AG09309 (cell line): ENCODE measurements around the gene ZNF76.

Source experiments
- DNase-seq: peaks from one replicate; pipeline ENCODE4 v3.0.0-alpha.2; 2010; ENCODE audit warnings: low read depth
- H3K4me3 ChIP-seq: 2 replicates; pipeline ENCODE4 v1.5.1; 2011; ENCODE audit warnings: mild to moderate bottlenecking, low read depth, low read length, moderate library complexity; ENCODE audit not compliant: control insufficient read depth
- CTCF ChIP-seq: IDR thresholded peaks from 2 replicates; pipeline ENCODE4 v1.5.1; 2011; ENCODE audit warnings: mild to moderate bottlenecking, low read depth, low read length, inconsistent platforms; ENCODE audit not compliant: insufficient read depth, control insufficient read depth; ENCODE audit errors: missing control alignments

Gene ZNF76

GRCh38 chr6:35243386-35243958, 16.1 kb upstream of the ZNF76 start:
- H3K4me3 ChIP-seq = no peak overlapping the region
- no peak for TF ChIP-seq CTCF
- DNase-seq = no peak

DNA sequence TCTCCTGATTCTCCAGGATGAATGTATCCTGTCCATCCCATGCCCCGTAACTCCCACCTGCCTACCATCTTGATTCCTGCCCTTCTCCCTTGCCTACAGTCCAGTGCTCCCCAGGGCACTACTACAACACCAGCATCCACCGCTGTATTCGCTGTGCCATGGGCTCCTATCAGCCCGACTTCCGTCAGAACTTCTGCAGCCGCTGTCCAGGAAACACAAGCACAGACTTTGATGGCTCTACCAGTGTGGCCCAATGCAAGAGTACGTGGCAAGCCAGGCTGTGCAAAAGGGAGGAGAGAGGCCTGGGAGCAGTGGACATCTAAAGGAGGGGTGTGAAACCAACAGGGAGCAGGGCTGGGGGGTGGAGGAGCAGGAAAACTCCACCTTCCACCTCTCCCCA, 15.0 kb upstream of the ZNF76 start:
- TF ChIP-seq CTCF = no peak
- no peak for DNase-seq
- no peak overlapping the region for H3K4me3 ChIP-seq

- H3K4me3 ChIP-seq = no peak overlapping the region
- DNase-seq = no peak
- TF ChIP-seq CTCF = no peak
These were observed 11.8 kb upstream of the ZNF76 start for GRCh38 chr6:35247642-35248231.

DNA sequence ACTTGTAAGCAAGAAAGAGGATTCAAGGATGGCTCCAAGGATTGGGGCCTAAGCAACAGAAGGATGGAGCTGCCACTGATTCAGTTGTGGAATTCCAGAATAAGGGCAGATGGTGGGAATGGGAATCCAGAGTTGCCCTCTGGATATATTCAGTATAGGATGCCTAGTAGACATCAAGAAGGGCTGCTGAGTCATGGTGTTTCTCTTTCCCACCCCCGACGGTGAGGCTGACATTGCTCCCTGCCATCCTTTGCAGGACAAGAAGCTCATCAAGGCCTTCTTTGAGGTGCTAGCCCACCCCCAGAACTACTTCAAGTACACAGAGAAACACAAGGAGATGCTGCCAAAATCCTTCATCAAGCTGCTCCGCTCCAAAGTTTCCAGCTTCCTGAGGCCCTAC, 11.2 kb upstream of the ZNF76 start:
- no peak for DNase-seq
- H3K4me3 ChIP-seq = no peak overlapping the region
- no peak for TF ChIP-seq CTCF

DNA sequence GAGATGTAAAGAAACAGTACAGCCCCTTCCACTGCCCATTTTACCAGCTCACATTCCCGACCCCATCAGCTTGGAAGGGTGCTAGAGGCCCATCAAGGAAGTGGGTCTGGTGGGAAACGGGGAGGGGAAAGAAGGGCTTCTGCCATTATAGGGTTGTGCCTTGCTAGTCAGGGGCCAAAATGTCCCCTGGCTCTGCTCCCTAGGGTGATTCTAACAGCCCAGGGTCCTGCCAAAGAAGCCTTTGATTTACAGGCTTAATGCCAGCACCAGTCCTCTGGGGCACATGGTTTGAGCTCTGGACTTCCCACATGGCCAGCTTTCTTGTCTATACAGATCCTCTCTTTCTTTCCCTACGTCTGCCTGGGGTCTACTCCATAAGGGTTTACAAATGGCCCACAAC, 10.6 kb upstream of the ZNF76 start:
- no peak for DNase-seq
- TF ChIP-seq CTCF = no peak
- no peak overlapping the region for H3K4me3 ChIP-seq

DNA sequence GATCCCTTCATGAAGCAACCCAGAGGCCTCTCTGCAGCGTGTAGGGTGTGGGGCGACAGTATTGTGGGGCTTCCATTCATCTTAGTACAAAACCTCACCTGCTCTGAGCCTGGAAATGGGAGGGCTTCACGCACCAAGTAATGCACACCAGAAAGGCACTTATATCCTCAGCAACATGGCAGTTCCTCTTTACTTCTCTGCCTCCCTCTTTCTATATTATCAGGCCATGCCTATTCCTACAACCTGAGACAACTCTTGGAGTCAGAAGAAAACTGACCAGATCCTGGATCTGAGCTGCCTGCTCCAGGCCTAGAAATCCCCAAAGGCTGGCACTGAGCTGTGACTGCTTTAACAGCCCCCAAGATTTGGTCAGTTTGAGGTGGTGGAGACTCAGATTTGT, 7.6 kb upstream of the ZNF76 start:
- no peak for DNase-seq
- TF ChIP-seq CTCF = no peak
- H3K4me3 ChIP-seq = no peak overlapping the region
